Measurements from ENCODE around the gene DNTT. TPM values are rescaled to one million over a fixed set of nuclear protein-coding genes. Genes with fewer than 3 reads are reported as not detected.

Gene DNTT
- polyA plus RNA-seq, 1 donor (not counting 4 experiments of a cell fraction or from before 2014, with no cell fraction given): not detected

DNA sequence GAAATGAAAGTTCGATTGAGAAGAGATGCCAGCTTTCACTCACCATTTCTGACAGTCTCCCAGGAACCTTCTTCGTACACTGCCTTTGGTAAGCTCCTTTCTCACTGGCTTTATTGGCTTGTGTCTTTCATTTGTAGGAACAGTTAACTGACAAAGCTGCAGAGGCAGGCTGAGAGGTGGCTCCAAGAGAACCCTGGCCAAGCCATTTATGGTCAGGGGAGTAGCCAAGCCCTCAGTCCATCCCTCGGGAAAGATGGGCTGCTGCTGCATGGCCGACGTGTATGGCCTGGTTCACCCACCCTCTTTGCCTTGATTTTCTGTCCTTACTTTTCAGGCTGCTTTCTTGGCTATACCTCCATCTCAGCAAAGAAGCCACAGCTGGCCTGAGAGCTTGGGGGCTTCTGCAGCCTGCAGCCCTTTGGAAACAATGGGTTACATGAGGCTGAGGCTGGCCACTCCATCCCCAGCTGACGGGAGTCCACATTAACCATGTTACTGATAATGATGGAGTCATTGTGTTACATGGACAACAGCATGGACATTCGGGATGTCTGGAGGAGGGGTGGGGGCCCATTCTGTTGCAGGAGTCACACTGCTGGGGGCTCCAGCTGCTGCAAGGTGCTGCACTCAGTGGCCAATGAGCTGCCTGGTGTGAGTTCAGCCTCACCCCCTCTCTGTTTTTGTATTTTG, 54.8 kb downstream of the DNTT start, which contains the start of gene OPALIN:
OPALIN (minus strand) TSS at position 152 of the 690 bp plus-strand sequence; CDS start at position 46, 106 bp downstream.
- no peak within 1 kb of the TSS for H3K9ac ChIP-seq (ENCODE audit: control insufficient read depth, extremely low read depth, insufficient read depth, low read length)
- no peak for TF ChIP-seq EZH2 (IDR thresholded peaks at IDR 0.05; ENCODE audit: low read length)
- TF ChIP-seq, protein P1, sequence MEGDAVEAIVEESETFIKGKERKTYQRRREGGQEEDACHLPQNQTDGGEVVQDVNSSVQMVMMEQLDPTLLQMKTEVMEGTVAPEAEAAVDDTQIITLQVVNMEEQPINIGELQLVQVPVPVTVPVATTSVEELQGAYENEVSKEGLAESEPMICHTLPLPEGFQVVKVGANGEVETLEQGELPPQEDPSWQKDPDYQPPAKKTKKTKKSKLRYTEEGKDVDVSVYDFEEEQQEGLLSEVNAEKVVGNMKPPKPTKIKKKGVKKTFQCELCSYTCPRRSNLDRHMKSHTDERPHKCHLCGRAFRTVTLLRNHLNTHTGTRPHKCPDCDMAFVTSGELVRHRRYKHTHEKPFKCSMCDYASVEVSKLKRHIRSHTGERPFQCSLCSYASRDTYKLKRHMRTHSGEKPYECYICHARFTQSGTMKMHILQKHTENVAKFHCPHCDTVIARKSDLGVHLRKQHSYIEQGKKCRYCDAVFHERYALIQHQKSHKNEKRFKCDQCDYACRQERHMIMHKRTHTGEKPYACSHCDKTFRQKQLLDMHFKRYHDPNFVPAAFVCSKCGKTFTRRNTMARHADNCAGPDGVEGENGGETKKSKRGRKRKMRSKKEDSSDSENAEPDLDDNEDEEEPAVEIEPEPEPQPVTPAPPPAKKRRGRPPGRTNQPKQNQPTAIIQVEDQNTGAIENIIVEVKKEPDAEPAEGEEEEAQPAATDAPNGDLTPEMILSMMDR (optimal IDR thresholded peaks at IDR 0.05 in 1 of 3, IDR thresholded peaks at IDR 0.05 in 1 of 3, conservative IDR thresholded peaks at IDR 0.05 in 1 of 3; ENCODE audit: extremely low read depth in 1 of 3, insufficient read depth in 2 of 3, low read length in 3 of 3): no peak
- dilution Hi-C loops (cut with MboI; ENCODE audit: extremely low pct_ligation_motif_present, low sequenced_read_pairs): no loop called here
- no peaks in the 10 kb centered on the region for H3K9me3 ChIP-seq (ENCODE audit: control insufficient read depth, low read depth, low read length)
- no peak within 1 kb of the TSS for H3K4me2 ChIP-seq (ENCODE audit: control insufficient read depth, extremely low read depth, insufficient read depth, low read depth, low read length)
- no peaks in the 10 kb centered on the region for H3K36me3 ChIP-seq (ENCODE audit: control insufficient read depth in 2 of 2, extremely low read depth in 1 of 2, insufficient read depth in 2 of 2, low read length in 2 of 2)
- H3K27me3 ChIP-seq (ENCODE audit: control insufficient read depth, extremely low read depth, insufficient read depth, low read length): no peaks in the 10 kb centered on the region
- FAIRE-seq (no peak), DNase-seq (ENCODE audit: low read depth, low spot score) (no peak)
- no peaks in the 10 kb centered on the region for H3K79me2 ChIP-seq (ENCODE audit: control insufficient read depth, insufficient read depth, low read length)
- H3K27ac ChIP-seq (ENCODE audit: control insufficient read depth, insufficient read depth, low read length): no peak within 1 kb of the TSS
- no peaks in the 10 kb centered on the region for H3K4me1 ChIP-seq (ENCODE audit: control insufficient read depth, extremely low read depth, insufficient read depth, low read length)
- no peaks in the 10 kb centered on the region for H4K20me1 ChIP-seq (ENCODE audit: control insufficient read depth, extremely low read depth, insufficient read depth, low read length)
- no peak within 1 kb of the TSS for H2AFZ ChIP-seq (ENCODE audit: control insufficient read depth, low read length)
- no peak within 1 kb of the TSS for H3K4me3 ChIP-seq (ENCODE audit: control insufficient read depth in 2 of 3, extremely low read depth in 1 of 3, insufficient read depth in 2 of 3, low read depth in 1 of 3, low read length in 3 of 3)
- H3K9me1 ChIP-seq (ENCODE audit: control insufficient read depth, extremely low read depth, insufficient read depth, low read length): no peaks in the 10 kb centered on the region

DNA sequence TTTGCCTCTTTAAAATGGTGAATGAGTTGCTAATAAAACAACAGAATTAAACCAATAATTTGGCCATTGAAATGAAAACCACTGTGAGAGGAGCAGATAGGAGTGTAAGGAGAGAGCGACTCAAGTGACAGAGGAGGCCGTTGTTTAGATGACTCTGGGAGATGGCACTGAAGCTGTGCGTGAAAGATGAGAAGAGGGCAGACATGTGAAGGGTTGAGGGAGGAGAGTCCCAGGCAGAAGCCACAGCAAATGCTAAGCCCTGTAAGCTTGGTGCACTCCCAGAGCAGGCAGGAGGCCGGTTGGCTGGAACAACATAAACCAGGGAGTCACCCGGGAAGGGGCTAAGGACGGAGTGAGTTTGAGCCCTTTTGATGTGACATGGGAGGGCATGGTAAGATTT, 55.4 kb downstream of the DNTT start:
- no peak overlapping the region for H3K27ac ChIP-seq (ENCODE audit: control insufficient read depth, insufficient read depth, low read length)
- H3K4me2 ChIP-seq (ENCODE audit: control insufficient read depth, extremely low read depth, insufficient read depth, low read depth, low read length): no peak overlapping the region
- H3K36me3 ChIP-seq (ENCODE audit: control insufficient read depth in 2 of 2, extremely low read depth in 1 of 2, insufficient read depth in 2 of 2, low read length in 2 of 2): no peaks in the 10 kb centered on the region
- H3K79me2 ChIP-seq (ENCODE audit: control insufficient read depth, insufficient read depth, low read length): no peaks in the 10 kb centered on the region
- no peaks in the 10 kb centered on the region for H3K9me3 ChIP-seq (ENCODE audit: control insufficient read depth, low read depth, low read length)
- H3K4me3 ChIP-seq (ENCODE audit: control insufficient read depth in 2 of 3, extremely low read depth in 1 of 3, insufficient read depth in 2 of 3, low read depth in 1 of 3, low read length in 3 of 3): no peak overlapping the region
- no peaks in the 10 kb centered on the region for H3K9me1 ChIP-seq (ENCODE audit: control insufficient read depth, extremely low read depth, insufficient read depth, low read length)
- dilution Hi-C loops (cut with MboI; ENCODE audit: extremely low pct_ligation_motif_present, low sequenced_read_pairs): no loop called here
- H4K20me1 ChIP-seq (ENCODE audit: control insufficient read depth, extremely low read depth, insufficient read depth, low read length): no peaks in the 10 kb centered on the region
- FAIRE-seq: no peak
- DNase-seq (ENCODE audit: low read depth, low spot score): no peak
- TF ChIP-seq, protein P1 (optimal IDR thresholded peaks at IDR 0.05 in 1 of 3, IDR thresholded peaks at IDR 0.05 in 1 of 3, conservative IDR thresholded peaks at IDR 0.05 in 1 of 3; ENCODE audit: extremely low read depth in 1 of 3, insufficient read depth in 2 of 3, low read length in 3 of 3): no peak
- no peak for TF ChIP-seq EZH2 (IDR thresholded peaks at IDR 0.05; ENCODE audit: low read length)
- no peaks in the 10 kb centered on the region for H3K4me1 ChIP-seq (ENCODE audit: control insufficient read depth, extremely low read depth, insufficient read depth, low read length)
- H3K27me3 ChIP-seq (ENCODE audit: control insufficient read depth, extremely low read depth, insufficient read depth, low read length): no peaks in the 10 kb centered on the region
- H2AFZ ChIP-seq (ENCODE audit: control insufficient read depth, low read length): no peak overlapping the region
- H3K9ac ChIP-seq (ENCODE audit: control insufficient read depth, extremely low read depth, insufficient read depth, low read length): no peak overlapping the region
